ENCODE measurements around the gene CEP250. TPM values are rescaled to one million over a fixed set of nuclear protein-coding genes. Genes with fewer than 3 reads are reported as not detected.
A peak's percentile ranks its signal among the peaks of the same experiment; 100 is the strongest.
"Not testable (repeated sequence)": the region's sequence is repeated elsewhere in the genome, so short reads cannot be mapped to it uniquely, and the experiment has no call there.

Gene CEP250
- total RNA-seq, 1 donor from 2014 or later: 39.4 TPM

DNA sequence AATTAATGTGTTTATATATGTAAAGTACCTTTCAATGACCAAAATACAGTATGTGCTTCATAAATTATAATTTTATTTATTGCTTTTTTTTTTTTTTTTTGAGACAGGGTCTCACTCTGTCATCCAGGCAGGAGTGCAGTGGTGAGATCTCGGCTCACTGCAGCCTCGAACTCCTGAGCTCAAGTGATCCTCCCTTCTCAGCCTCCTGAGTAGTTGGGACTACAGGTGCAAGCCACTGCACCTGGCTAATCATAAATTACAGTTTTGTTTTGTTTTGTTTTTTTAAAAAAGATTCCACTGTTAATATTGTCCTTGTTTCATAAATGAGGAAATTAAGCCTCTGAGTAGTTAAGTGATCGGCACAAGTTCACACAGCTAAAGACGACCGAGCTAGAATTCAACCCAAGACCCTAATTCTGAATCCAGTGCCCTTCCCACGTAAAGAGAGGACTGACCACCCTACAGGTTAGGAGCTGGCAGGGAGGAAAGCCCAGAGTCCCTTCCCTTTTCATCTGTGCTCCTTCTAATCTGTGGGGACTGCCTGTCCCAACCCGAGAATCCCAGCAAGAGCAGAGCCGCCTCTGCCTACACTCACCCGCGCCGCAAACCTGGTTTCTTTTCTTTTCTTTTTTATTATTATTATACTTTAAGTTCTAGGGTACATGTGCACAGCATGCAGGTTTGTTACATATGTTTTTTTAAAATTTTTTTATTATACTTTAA is 8.9 kb upstream of the CEP250 start:
- no peak for DNase-seq
- no peak overlapping the region for H3K4me3 Mint-ChIP-seq (ENCODE audit: unreplicated experiment)
- TF ChIP-seq, protein P1, sequence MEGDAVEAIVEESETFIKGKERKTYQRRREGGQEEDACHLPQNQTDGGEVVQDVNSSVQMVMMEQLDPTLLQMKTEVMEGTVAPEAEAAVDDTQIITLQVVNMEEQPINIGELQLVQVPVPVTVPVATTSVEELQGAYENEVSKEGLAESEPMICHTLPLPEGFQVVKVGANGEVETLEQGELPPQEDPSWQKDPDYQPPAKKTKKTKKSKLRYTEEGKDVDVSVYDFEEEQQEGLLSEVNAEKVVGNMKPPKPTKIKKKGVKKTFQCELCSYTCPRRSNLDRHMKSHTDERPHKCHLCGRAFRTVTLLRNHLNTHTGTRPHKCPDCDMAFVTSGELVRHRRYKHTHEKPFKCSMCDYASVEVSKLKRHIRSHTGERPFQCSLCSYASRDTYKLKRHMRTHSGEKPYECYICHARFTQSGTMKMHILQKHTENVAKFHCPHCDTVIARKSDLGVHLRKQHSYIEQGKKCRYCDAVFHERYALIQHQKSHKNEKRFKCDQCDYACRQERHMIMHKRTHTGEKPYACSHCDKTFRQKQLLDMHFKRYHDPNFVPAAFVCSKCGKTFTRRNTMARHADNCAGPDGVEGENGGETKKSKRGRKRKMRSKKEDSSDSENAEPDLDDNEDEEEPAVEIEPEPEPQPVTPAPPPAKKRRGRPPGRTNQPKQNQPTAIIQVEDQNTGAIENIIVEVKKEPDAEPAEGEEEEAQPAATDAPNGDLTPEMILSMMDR (IDR thresholded peaks at IDR 0.05; ENCODE audit: partially characterized antibody, unreplicated experiment): no peak
- H3K27me3 Mint-ChIP-seq (ENCODE audit: unreplicated experiment): no peaks in the 10 kb centered on the region
- H3K9me3 Mint-ChIP-seq (ENCODE audit: unreplicated experiment): no peaks in the 10 kb centered on the region
- H3K4me1 Mint-ChIP-seq (ENCODE audit: low read depth, unreplicated experiment): no peaks in the 10 kb centered on the region
- no peak overlapping the region for H3K27ac Mint-ChIP-seq (ENCODE audit: unreplicated experiment)
- H3K36me3 Mint-ChIP-seq (ENCODE audit: unreplicated experiment): no peaks in the 10 kb centered on the region

DNA sequence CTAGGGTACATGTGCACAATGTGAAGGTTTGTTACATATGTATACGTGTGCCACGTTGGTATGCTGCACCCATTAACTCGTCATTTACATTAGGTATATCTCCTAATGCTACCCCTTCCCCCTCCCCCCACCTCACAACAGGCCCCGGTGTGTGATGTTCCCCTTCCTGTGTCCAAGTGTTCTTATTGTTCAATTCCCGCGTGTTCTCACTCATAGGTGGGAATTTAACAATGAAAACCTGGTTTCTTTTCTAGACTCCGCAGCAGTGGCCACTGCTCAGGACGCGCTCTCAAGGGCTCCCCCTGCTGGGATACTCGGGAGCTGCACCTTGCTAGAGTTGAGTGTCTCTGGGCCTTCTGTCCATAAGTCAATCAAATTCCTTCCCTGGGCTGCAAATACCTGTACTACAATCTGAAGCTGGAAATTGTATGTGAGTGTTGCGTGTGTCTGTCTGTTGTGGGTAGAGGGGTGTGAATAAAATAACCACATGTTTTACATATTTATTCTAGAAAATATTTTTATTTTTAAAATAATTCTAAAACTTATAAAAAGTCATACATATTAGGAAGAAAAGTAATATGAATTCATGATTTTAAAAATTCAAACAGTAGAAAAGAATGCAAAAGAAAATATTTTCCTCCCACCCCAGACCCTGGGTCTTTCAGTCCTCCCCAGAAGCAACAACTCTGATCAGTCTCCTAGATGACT is 8.2 kb upstream of the CEP250 start:
- no peak overlapping the region for H3K4me3 Mint-ChIP-seq (ENCODE audit: unreplicated experiment)
- H3K9me3 Mint-ChIP-seq (ENCODE audit: unreplicated experiment): no peaks in the 10 kb centered on the region
- no peak overlapping the region for H3K27ac Mint-ChIP-seq (ENCODE audit: unreplicated experiment)
- H3K4me1 Mint-ChIP-seq (ENCODE audit: low read depth, unreplicated experiment): no peaks in the 10 kb centered on the region
- no peaks in the 10 kb centered on the region for H3K27me3 Mint-ChIP-seq (ENCODE audit: unreplicated experiment)
- TF ChIP-seq, protein P1 (IDR thresholded peaks at IDR 0.05; ENCODE audit: partially characterized antibody, unreplicated experiment): peak; percentile 92
- H3K36me3 Mint-ChIP-seq (ENCODE audit: unreplicated experiment): no peaks in the 10 kb centered on the region
- peak; percentile 97 for DNase-seq

DNA sequence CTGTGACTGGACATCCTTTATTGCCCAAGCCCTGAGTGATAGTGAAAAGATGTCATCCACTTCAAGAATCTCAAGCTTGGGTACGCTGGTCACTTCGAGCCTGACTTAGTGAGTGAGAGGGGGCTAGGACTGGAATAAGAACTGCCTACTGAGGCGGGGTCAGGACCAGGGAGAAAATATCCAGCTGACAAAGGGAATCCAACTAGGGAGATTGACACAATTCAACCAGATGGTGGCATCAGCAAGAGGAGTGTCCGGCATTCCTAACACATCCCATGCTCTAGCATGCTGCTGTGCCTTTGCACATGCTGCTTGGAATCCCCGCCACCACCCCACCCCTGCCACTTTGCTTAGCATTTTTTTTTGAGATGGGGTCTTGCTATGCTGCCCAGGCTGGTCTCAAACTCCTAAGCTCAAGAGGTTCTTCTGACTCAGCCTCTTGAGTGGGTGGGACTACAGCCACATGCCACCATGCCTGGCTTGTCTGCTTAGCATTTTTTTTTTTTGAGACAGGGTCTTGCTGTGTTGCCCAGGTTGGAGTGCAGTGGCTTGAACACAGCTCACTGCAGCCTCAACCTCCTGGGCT is 6.5 kb upstream of the CEP250 start:
- TF ChIP-seq, protein P1 (IDR thresholded peaks at IDR 0.05; ENCODE audit: partially characterized antibody, unreplicated experiment): no peak
- Mint-ChIP-seq H3K4me3 (ENCODE audit: unreplicated experiment) (no peak overlapping the region), H3K9me3 (ENCODE audit: unreplicated experiment) (no peaks in the 10 kb centered on the region), H3K27ac (ENCODE audit: unreplicated experiment) (no peak overlapping the region), H3K36me3 (ENCODE audit: unreplicated experiment) (no peaks in the 10 kb centered on the region), H3K27me3 (ENCODE audit: unreplicated experiment) (peaks cover 2% of the 10 kb centered on the region), H3K4me1 (ENCODE audit: low read depth, unreplicated experiment) (no peaks in the 10 kb centered on the region)
- no peak for DNase-seq

DNA sequence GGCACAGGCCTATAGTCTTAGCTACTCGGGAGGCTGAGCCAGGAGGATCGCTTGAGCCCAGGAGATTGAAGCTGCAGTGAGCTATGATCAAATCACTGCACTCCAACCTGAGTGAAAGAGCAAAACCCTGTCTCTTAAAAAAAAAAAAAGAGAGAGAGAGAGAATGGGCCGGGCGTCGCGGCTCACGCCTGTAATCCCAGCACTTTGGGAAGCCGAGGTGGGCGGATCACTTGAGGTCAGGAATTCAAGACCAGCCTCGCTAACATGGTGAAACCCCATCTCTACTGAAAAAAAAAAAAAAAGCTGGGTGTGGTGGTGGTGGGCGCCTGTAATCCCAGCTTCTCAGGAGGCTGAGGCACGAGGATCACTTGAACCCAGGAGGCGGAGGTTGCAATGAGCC is 5.5 kb upstream of the CEP250 start:
- not testable (repeated sequence) for H3K9me3 Mint-ChIP-seq (ENCODE audit: unreplicated experiment); H3K36me3 Mint-ChIP-seq (ENCODE audit: unreplicated experiment); DNase-seq; H3K27me3 Mint-ChIP-seq (ENCODE audit: unreplicated experiment); H3K4me1 Mint-ChIP-seq (ENCODE audit: low read depth, unreplicated experiment); H3K4me3 Mint-ChIP-seq (ENCODE audit: unreplicated experiment); H3K27ac Mint-ChIP-seq (ENCODE audit: unreplicated experiment)

DNA sequence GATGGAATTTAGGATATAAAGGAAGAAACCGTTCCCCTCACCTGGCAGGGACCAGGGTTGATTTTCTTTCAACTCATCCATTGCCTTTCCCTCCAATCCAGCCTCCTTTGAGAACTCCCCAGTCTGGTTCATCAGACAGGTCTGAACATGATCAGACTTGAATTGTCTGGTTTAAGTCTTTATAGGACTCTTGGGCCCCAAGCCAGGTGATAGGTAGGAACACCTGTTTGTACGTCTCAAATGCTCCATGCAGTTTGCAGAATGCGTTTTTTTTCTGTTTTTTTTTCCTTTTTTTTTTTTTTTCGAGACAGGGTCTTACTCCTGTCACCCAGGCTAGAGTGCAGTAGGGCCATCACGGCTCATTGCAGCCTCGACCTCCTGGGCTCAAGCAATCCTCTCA is 4.1 kb upstream of the CEP250 start:
- Mint-ChIP-seq H3K4me3 (ENCODE audit: unreplicated experiment) (no peak overlapping the region), H3K9me3 (ENCODE audit: unreplicated experiment) (peaks cover 7% of the 10 kb centered on the region), H3K36me3 (ENCODE audit: unreplicated experiment) (no peaks in the 10 kb centered on the region), H3K27ac (ENCODE audit: unreplicated experiment) (no peak overlapping the region), H3K4me1 (ENCODE audit: low read depth, unreplicated experiment) (peaks cover 5% of the 10 kb centered on the region), H3K27me3 (ENCODE audit: unreplicated experiment) (peaks cover 2% of the 10 kb centered on the region)
- no peak for DNase-seq
- TF ChIP-seq, protein P1 (IDR thresholded peaks at IDR 0.05; ENCODE audit: partially characterized antibody, unreplicated experiment): no peak

Measured in glutamatergic neuron (in vitro differentiated cells).